PC-9 (cell line): ENCODE results near the gene SMIM36. TPM values are rescaled to one million over a fixed set of nuclear protein-coding genes. Genes with fewer than 3 reads are reported as not detected.

ENCODE experiments used
- BruUV-seq: library from RNA; stranded (reverse); fragments of 400-500 nt; replicated peaks from 2 replicates; lab custom pipeline; 2021; lab: Mats Ljungman, UMichigan
- CTCF ChIA-PET: fragments of 300-600 bp; sonication (Branson Sonifier 250); formaldehyde crosslinking; loops from one replicate; lab custom pipeline; 2022; ENCODE audit warnings: antibody characterized with exemption; lab: Charles Lee
- POLR2A ChIA-PET: fragments of 300-600 bp; sonication (Branson Sonifier 250); formaldehyde crosslinking; loops from one replicate; lab custom pipeline; 2022; ENCODE audit warnings: antibody characterized with exemption; ENCODE audit not compliant: unreplicated experiment; lab: Charles Lee
- DNase-seq, 2 experiments: peaks; one replicate each; pipeline versions ENCODE4 v3.0.0 to v3.0.0-alpha.2; 2015 to 2022; ENCODE audit warnings: mixed read lengths in 1 of 2
- H2AFZ ChIP-seq: fragments of 200-600 bp; sonication (generic); 2 replicates; pipeline ENCODE4 v1.8.1; 2017; ENCODE audit warnings: antibody characterized with exemption
- H3F3A ChIP-seq: fragments of 200-600 bp; sonication (generic); 2 replicates; pipeline ENCODE4 v1.8.1; 2017; ENCODE audit warnings: antibody characterized with exemption, mild to moderate bottlenecking, low read depth; ENCODE audit not compliant: insufficient read depth
- H3K27ac ChIP-seq: fragments of 200-600 bp; sonication (generic); 2 replicates; pipeline ENCODE4 v1.6.1; 2016; ENCODE audit warnings: mixed run types
- H3K27me3 ChIP-seq: fragments of 200-600 bp; sonication (generic); 2 replicates; pipeline ENCODE4 v1.6.1; 2016; ENCODE audit warnings: low read depth, mixed run types; ENCODE audit not compliant: insufficient read depth
- H3K36me3 ChIP-seq: fragments of 200-600 bp; sonication (generic); 2 replicates; pipeline ENCODE4 v1.6.1; 2016; ENCODE audit warnings: low read depth, mixed run types
- H3K4me1 ChIP-seq: fragments of 200-600 bp; sonication (generic); replicated peaks from 2 replicates; pipeline ENCODE4 v1.6.1; 2016; ENCODE audit warnings: mixed run types; ENCODE audit not compliant: insufficient read depth
- H3K4me2 ChIP-seq: fragments of 200-600 bp; sonication (generic); 2 replicates; pipeline ENCODE4 v1.6.1; 2017; ENCODE audit warnings: mixed run types
- H3K4me3 ChIP-seq: fragments of 200-600 bp; sonication (generic); 2 replicates; pipeline ENCODE4 v1.6.1; 2016; ENCODE audit warnings: mixed run types
- H3K79me2 ChIP-seq: fragments of 200-600 bp; sonication (generic); 2 replicates; pipeline ENCODE4 v1.6.1; 2017; ENCODE audit warnings: low read depth, mixed run types
- H3K9me2 ChIP-seq: fragments of 200-600 bp; sonication (generic); 2 replicates; pipeline ENCODE4 v1.8.1; 2017; ENCODE audit warnings: mild to moderate bottlenecking; ENCODE audit not compliant: insufficient read depth
- H3K9me3 ChIP-seq: fragments of 200-600 bp; sonication (generic); 2 replicates; pipeline ENCODE4 v1.8.1; 2016; ENCODE audit warnings: low read depth; ENCODE audit not compliant: insufficient read depth
- H4K20me1 ChIP-seq: fragments of 200-600 bp; sonication (generic); 2 replicates; pipeline ENCODE4 v1.8.1; 2017; ENCODE audit not compliant: insufficient read depth
- CTCF ChIP-seq: fragments of 200-600 bp; sonication (generic); conservative IDR thresholded peaks from 2 replicates; pipeline ENCODE4 v1.6.1; 2017; ENCODE audit warnings: mixed run types, antibody characterized with exemption, mild to moderate bottlenecking, moderate library complexity
- EZH2 ChIP-seq: fragments of 200-600 bp; sonication (generic); IDR thresholded peaks from 2 replicates; pipeline ENCODE4 v1.8.0; 2017; ENCODE audit warnings: antibody characterized with exemption, low read depth
- intact Hi-C: fragments of 100-400 bp; cut with micrococcal nuclease; formaldehyde crosslinking; loops from one replicate; pipeline ENCODE4 v1.10.0; 2022; ENCODE audit not compliant: unreplicated experiment
- total RNA-seq: library from RNA; stranded (reverse); gene quantifications from 2 replicates; pipeline ENCODE4 v1.2.3, GENCODE V29; 2021

SMIM36 gene
- total RNA-seq, 1 experiment from 2014 or later: not detected

- ChIA-PET CTCF (no interaction called here), POLR2A (interaction anchor here (0.5 kb wide), 1 partner anchor 16 kb away, joined by 8 read pairs; no protein-coding TSS in a partner anchor)
- Histone ChIP-seq H3K4me2 (no peak overlapping the region), H3K36me3 (no peaks in the 10 kb centered on the region), H4K20me1 (no peaks in the 10 kb centered on the region), H3F3A (peaks cover 6% of the 10 kb centered on the region), H3K4me3 (no peak overlapping the region), H3K79me2 (no peaks in the 10 kb centered on the region), H3K27me3 (no peaks in the 10 kb centered on the region), H3K9me3 (peaks cover 8% of the 10 kb centered on the region; the same call in 1 of the 2 replicates), H2AFZ (no peak overlapping the region), H3K9me2 (no peaks in the 10 kb centered on the region), H3K4me1 (peaks cover 20% of the 10 kb centered on the region), H3K27ac (no peak overlapping the region)
- DNase-seq: no peak
- no TSS peak for BruUV-seq
- intact Hi-C loops: no loop called here
- TF ChIP-seq CTCF (no peak), EZH2 (no peak)
Measured at GRCh38 chr17:55462711-55463110, 48.5 kb downstream of the SMIM36 start.

- no TSS peak for BruUV-seq
Measured at GRCh38 chr17:55462234-55462633, 49.0 kb downstream of the SMIM36 start.

GRCh38 chr17:55458978-55459377 is 52.3 kb downstream of the SMIM36 start:
- Histone ChIP-seq H3K9me3 (no peaks in the 10 kb centered on the region), H3K27ac (peak overlapping the region; percentile 10; the same call in 1 of the 2 replicates), H2AFZ (no peak overlapping the region), H3K36me3 (no peaks in the 10 kb centered on the region), H3K4me1 (peaks cover 52% of the 10 kb centered on the region), H3K4me2 (peak overlapping the region; percentile 55), H3K79me2 (no peaks in the 10 kb centered on the region), H3F3A (peaks cover 24% of the 10 kb centered on the region), H4K20me1 (no peaks in the 10 kb centered on the region), H3K27me3 (no peaks in the 10 kb centered on the region), H3K4me3 (no peak overlapping the region), H3K9me2 (no peaks in the 10 kb centered on the region)
- no TSS peak for BruUV-seq
- DNase-seq: peak in 1 of 2 experiments; percentile 89
- ChIA-PET CTCF (no interaction called here), POLR2A (interaction anchor here (0.6 kb wide), 1 partner anchor 1142 kb away, joined by 15 read pairs; no protein-coding TSS in a partner anchor)
- no peak for TF ChIP-seq EZH2
- no peak for TF ChIP-seq CTCF
- intact Hi-C loops: no loop called here

More at GRCh38 chr17:55462234-55462633, 49.0 kb downstream of the SMIM36 start:
- no peak for DNase-seq
- intact Hi-C loops: no loop called here
- TF ChIP-seq CTCF (no peak), EZH2 (no peak)
- CTCF ChIA-PET: no interaction called here
- POLR2A ChIA-PET: no interaction called here
- H3K27me3 ChIP-seq: no peaks in the 10 kb centered on the region
- H2AFZ ChIP-seq: no peak overlapping the region
- no peaks in the 10 kb centered on the region for H4K20me1 ChIP-seq
- no peaks in the 10 kb centered on the region for H3K36me3 ChIP-seq
- no peaks in the 10 kb centered on the region for H3K9me2 ChIP-seq
- H3K4me1 ChIP-seq: peaks cover 20% of the 10 kb centered on the region
- H3F3A ChIP-seq: peaks cover 6% of the 10 kb centered on the region
- H3K9me3 ChIP-seq: peaks cover 8% of the 10 kb centered on the region; the same call in 1 of the 2 replicates
- no peak overlapping the region for H3K4me2 ChIP-seq
- H3K27ac ChIP-seq: no peak overlapping the region
- H3K79me2 ChIP-seq: no peaks in the 10 kb centered on the region
- H3K4me3 ChIP-seq: no peak overlapping the region
